ENCODE data around the gene IQCF5.
"Not testable (repeated sequence)": the region's sequence is repeated elsewhere in the genome, so short reads cannot be mapped to it uniquely, and the experiment has no call there.

The IQCF5 gene

GRCh38 chr3:51862886-51863285, 12.5 kb downstream of the IQCF5 start:
- DNase-seq = no peak

- DNase-seq = no peak
These were observed 14.4 kb downstream of the IQCF5 start, which contains the start of gene IQCF2 for GRCh38 chr3:51860703-51861665. TSS of gene IQCF2 (plus strand) at chr3:51861615. CDS start at chr3:51861667, 52 bp downstream.

GRCh38 chr3:51855411-51855810, 20.0 kb downstream of the IQCF5 start:
- not testable (repeated sequence) for DNase-seq

- DNase-seq = no peak
These were observed 30.3 kb downstream of the IQCF5 start for GRCh38 chr3:51845129-51845528.

GRCh38 chr3:51836606-51837005, 38.8 kb downstream of the IQCF5 start:
- no peak for DNase-seq

GRCh38 chr3:51830836-51831385, 44.5 kb downstream of the IQCF5 start:
- DNase-seq = no peak

GRCh38 chr3:51830345-51830744, 45.1 kb downstream of the IQCF5 start:
- DNase-seq = no peak

GRCh38 chr3:51828297-51828696, 47.1 kb downstream of the IQCF5 start:
- no peak for DNase-seq

Measured in NCI-H1048 (cell line).